IMR-90 (cell line): ENCODE data around the gene ANKFN1. TPM values are rescaled to one million over a fixed set of nuclear protein-coding genes. Genes with fewer than 3 reads are reported as not detected.

ENCODE experiments used
- ATAC-seq: fragments of 200-7000 bp; cut with Tn5 transposase; 2 replicates; pipeline ENCODE4 v1.9.1; 2020; ENCODE audit warnings: low read depth, mild to moderate bottlenecking, moderate library complexity
- BruUV-seq: library from RNA; stranded (reverse); fragments of 400-500 nt; replicated peaks from 2 replicates; lab custom pipeline; 2021; lab: Mats Ljungman, UMichigan
- CTCF ChIA-PET: fragments of 300-600 bp; formaldehyde crosslinking; extraction: SDS; loops from one replicate; lab custom pipeline; 2021; ENCODE audit warnings: antibody characterized with exemption; lab: Yijun Ruan, JAX
- POLR2A ChIA-PET: fragments of 300-600 bp; sonication (Branson Sonifier 250); formaldehyde crosslinking; loops from one replicate; lab custom pipeline; 2022; ENCODE audit warnings: antibody characterized with exemption; ENCODE audit not compliant: unreplicated experiment; lab: Charles Lee
- DNase-seq: peaks from one replicate; pipeline ENCODE4 v3.0.0; 2013
- H2AFZ ChIP-seq: replicated peaks from 2 replicates; pipeline ENCODE3; 2013; ENCODE audit warnings: low read length, mild to moderate bottlenecking; ENCODE audit not compliant: poor library complexity
- H2AK5ac ChIP-seq: 2 replicates; pipeline ENCODE4 v1.6.1; 2013; ENCODE audit warnings: low read depth, low read length, inconsistent platforms
- H2AK9ac ChIP-seq: replicated peaks from 2 replicates; pipeline ENCODE3; 2013; ENCODE audit warnings: mild to moderate bottlenecking, low read depth, low read length, moderate library complexity; ENCODE audit not compliant: poor library complexity
- H2BK120ac ChIP-seq: 2 replicates; pipeline ENCODE4 v1.6.1; 2013; ENCODE audit warnings: low read depth, low read length, inconsistent platforms
- H2BK15ac ChIP-seq: 3 replicates; pipeline ENCODE4 v1.6.1; 2013; ENCODE audit warnings: low read depth, low read length, inconsistent platforms
- H2BK20ac ChIP-seq: 2 replicates; pipeline ENCODE4 v1.6.1; 2013; ENCODE audit warnings: low read depth, mild to moderate bottlenecking, inconsistent platforms, low read length, moderate library complexity
- H2BK5ac ChIP-seq: 2 replicates; pipeline ENCODE4 v1.6.1; 2013; ENCODE audit warnings: mild to moderate bottlenecking, low read depth, low read length, inconsistent platforms; ENCODE audit not compliant: poor library complexity, severe bottlenecking
- H3K14ac ChIP-seq: replicated peaks from 2 replicates; pipeline ENCODE4 v1.6.1; 2013; ENCODE audit warnings: low read depth, low read length, inconsistent platforms
- H3K18ac ChIP-seq: 2 replicates; pipeline ENCODE4 v1.6.1; 2013; ENCODE audit warnings: low read depth, low read length, control low read depth
- H3K23ac ChIP-seq: 2 replicates; pipeline ENCODE4 v1.6.1; 2013; ENCODE audit warnings: low read depth, low read length, inconsistent platforms
- H3K27ac ChIP-seq: 2 replicates; pipeline ENCODE4 v1.5.1; 2013; ENCODE audit warnings: mild to moderate bottlenecking, control low read depth, low read length; ENCODE audit not compliant: insufficient read depth
- H3K27me3 ChIP-seq: 2 replicates; pipeline ENCODE4 v1.6.1; 2013; ENCODE audit warnings: low read length; ENCODE audit not compliant: control insufficient read depth, insufficient read depth
- H3K36me3 ChIP-seq: 2 replicates; pipeline ENCODE4 v1.6.1; 2013; ENCODE audit warnings: low read length, mixed read lengths; ENCODE audit not compliant: control insufficient read depth, insufficient read depth
- H3K4ac ChIP-seq: 2 replicates; pipeline ENCODE4 v1.6.1; 2013; ENCODE audit warnings: low read depth, low read length, inconsistent platforms
- H3K4me1 ChIP-seq: 2 replicates; pipeline ENCODE4 v1.6.1; 2013; ENCODE audit warnings: low read length, mixed read lengths; ENCODE audit not compliant: control insufficient read depth, insufficient read depth
- H3K4me2 ChIP-seq: 2 replicates; pipeline ENCODE4 v1.6.1; 2013; ENCODE audit warnings: low read depth, mild to moderate bottlenecking, control low read depth, low read length, moderate library complexity
- H3K4me3 ChIP-seq: 2 replicates; pipeline ENCODE4 v1.5.1; 2013; ENCODE audit warnings: low read depth, mild to moderate bottlenecking, control low read depth, low read length, moderate library complexity; ENCODE audit not compliant: insufficient read depth
- H3K56ac ChIP-seq: 2 replicates; pipeline ENCODE4 v1.6.1; 2013; ENCODE audit warnings: low read length, inconsistent platforms; ENCODE audit not compliant: insufficient read depth; ENCODE audit errors: extremely low read depth
- H3K79me1 ChIP-seq, 2 experiments: 2 replicates each; pipeline ENCODE4 v1.6.1; 2013; ENCODE audit warnings: low read length in 2 of 2, inconsistent platforms in 1 of 2, low read depth in 1 of 2
- H3K9ac ChIP-seq: 2 replicates; pipeline ENCODE4 v1.6.1; 2013; ENCODE audit warnings: low read depth, low read length, control low read depth
- H3K9me1 ChIP-seq: 2 replicates; pipeline ENCODE4 v1.6.1; 2013; ENCODE audit warnings: low read length, inconsistent platforms; ENCODE audit not compliant: insufficient read depth
- H3K9me3 ChIP-seq: 2 replicates; pipeline ENCODE4 v1.6.1; 2013; ENCODE audit warnings: low read length; ENCODE audit not compliant: control insufficient read depth, insufficient read depth
- H4K20me1 ChIP-seq: 2 replicates; pipeline ENCODE4 v1.6.1; 2013; ENCODE audit warnings: low read length, inconsistent platforms; ENCODE audit not compliant: insufficient read depth
- H4K5ac ChIP-seq: 2 replicates; pipeline ENCODE4 v1.6.1; 2013; ENCODE audit warnings: mild to moderate bottlenecking, low read depth, low read length, control low read depth
- H4K8ac ChIP-seq, 2 experiments: 2 replicates each; pipeline ENCODE4 v1.6.1; 2013; ENCODE audit warnings: low read depth in 2 of 2, low read length in 2 of 2, control low read depth in 1 of 2, inconsistent platforms in 1 of 2
- H4K91ac ChIP-seq: 2 replicates; pipeline ENCODE4 v1.6.1; 2013; ENCODE audit warnings: low read depth, low read length, inconsistent platforms; ENCODE audit not compliant: insufficient read depth
- MAFK ChIP-seq: IDR thresholded peaks from 2 replicates; pipeline ENCODE4 v1.6.1; 2012; ENCODE audit warnings: low read depth, low read length, improper control_type of control experiment
- WGBS, 2 experiments: methylation state at CpG; one replicate each; pipeline versions ENCODE4 v1.1.5 to v1.1.7; 2013; ENCODE audit warnings: missing lambda C conversion rate in 2 of 2; ENCODE audit not compliant: insufficient read length in 1 of 2; ENCODE audit errors: extremely low coverage in 2 of 2; 5-methylcytosine and 5-hydroxymethylcytosine counted together
- dilution Hi-C: fragments of 300-500 bp; cut with HindIII; formaldehyde crosslinking; loops from one replicate; pipeline ENCODE4 v1.14.3; 2018; ENCODE audit warnings: low sequenced_read_pairs; ENCODE audit not compliant: unreplicated experiment
- in situ Hi-C: fragments of 300-500 bp; cut with MboI; formaldehyde crosslinking; loops from 3 replicates; pipeline ENCODE4 v1.14.3; 2019; ENCODE audit warnings: low sequenced_read_pairs, inconsistent platforms, mixed read lengths
- intact Hi-C: fragments of 100-400 bp; cut with micrococcal nuclease; formaldehyde crosslinking; loops from 2 replicates; pipeline ENCODE4 v1.10.0; 2022
- polyA plus RNA-seq, 3 experiments: library from polyadenylated mRNA; depleted of rRNA; stranded (reverse); fragments of >200 nt; gene quantifications; 2 replicates each; pipeline ENCODE4 v1.2.3, GENCODE V29; 2012; ENCODE audit warnings: low replicate concordance in 1 of 3
- total RNA-seq: library from RNA; depleted of rRNA; stranded (reverse); fragments of >200 nt; gene quantifications from 2 replicates; pipeline ENCODE4 v1.2.3, GENCODE V29; 2012

The ANKFN1 gene
- total and polyA plus RNA-seq, 2 of the 4 experiments (the other 2 are of a cell fraction), result not detected

DNA sequence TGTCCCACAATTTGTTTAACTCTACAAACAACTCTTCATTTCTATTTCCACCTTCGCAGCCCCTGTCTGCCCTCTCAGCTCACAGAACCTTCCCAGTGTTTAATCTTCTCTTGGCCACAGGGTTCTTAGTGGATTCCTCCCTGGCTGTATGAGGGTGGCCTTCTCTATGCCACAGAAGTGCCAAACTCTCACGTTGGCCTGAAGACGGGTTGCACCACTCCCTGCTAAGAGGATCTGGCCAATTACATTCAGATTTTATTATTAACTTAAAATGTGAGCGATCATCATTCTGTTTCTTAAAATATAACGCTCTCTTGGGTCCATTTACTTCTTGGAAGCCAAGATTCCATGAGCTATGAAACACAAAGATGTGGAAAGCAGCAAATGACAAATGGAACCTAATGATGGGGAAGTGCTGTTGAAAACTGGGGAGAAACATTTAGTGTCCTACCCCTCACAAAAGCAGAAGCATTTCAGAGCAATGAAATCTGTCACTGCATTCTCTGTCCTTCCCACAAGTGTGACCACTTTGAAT is 348.9 kb downstream of the ANKFN1 start:
- no peak overlapping the region for H3K18ac ChIP-seq

More for the DNA sequence above, 348.9 kb downstream of the ANKFN1 start:
- Histone ChIP-seq H4K20me1 (no peaks in the 10 kb centered on the region), H3K14ac (no peak overlapping the region), H2AK9ac (no peak overlapping the region), H3K4me2 (no peak overlapping the region), H2BK120ac (no peak overlapping the region), H2BK5ac (no peak overlapping the region), H3K27me3 (no peaks in the 10 kb centered on the region; the same call in none of the 2 replicates), H3K4me1 (no peaks in the 10 kb centered on the region), H2AFZ (no peak overlapping the region), H3K27ac (no peak overlapping the region), H3K36me3 (no peaks in the 10 kb centered on the region), H3K4me3 (no peak overlapping the region), H2BK20ac (no peak overlapping the region), H3K79me1 (no peaks in the 10 kb centered on the region), H3K9me3 (no peaks in the 10 kb centered on the region), H4K91ac (no peak overlapping the region), H3K9me1 (no peaks in the 10 kb centered on the region), H4K8ac (no peak overlapping the region), H2BK15ac (no peak overlapping the region), H2AK5ac (no peak overlapping the region), H3K4ac (no peak overlapping the region), H4K5ac (no peak overlapping the region), H3K23ac (no peak overlapping the region), H3K56ac (no peak overlapping the region), H3K9ac (no peak overlapping the region)
- DNase-seq (no peak), ATAC-seq (no peak)
- in situ Hi-C loops (no loop called here), dilution Hi-C loops (no loop called here), intact Hi-C loops (no loop called here)
- ChIA-PET CTCF (interaction anchor here (1.2 kb wide), 1 partner anchor 90 kb away, joined by 3 read pairs; no protein-coding TSS in a partner anchor), POLR2A (no interaction called here)
- TF ChIP-seq MAFK, result no peak
- no TSS peak for BruUV-seq
- 80% methylated on average over 1 of the region's 5 CpGs; no CpG with 5 or more reads in 1 of the 2 experiments for WGBS, 2 experiments
